Left renal cortex interstitium (tissue), 4 donors: Measurements from ENCODE around the gene BTK. TPM values are rescaled to one million over a fixed set of nuclear protein-coding genes. Genes with fewer than 3 reads are reported as not detected.
"Not testable (repeated sequence)": the region's sequence is repeated elsewhere in the genome, so short reads cannot be mapped to it uniquely, and the experiment has no call there.

Experiments
- DNase-seq, 4 donors: peaks; one replicate each; pipeline ENCODE4 v3.0.0-alpha.2; 2013; ENCODE audit warnings: low read depth in 4 of 4, low spot score in 2 of 4, missing footprints in 1 of 4
- polyA plus RNA-seq, 4 donors: library from polyadenylated mRNA; unstranded; fragments of 120-200 nt; gene quantifications; one replicate each; pipeline ENCODE4 v1.2.1, GENCODE V29; 2013; ENCODE audit not compliant: insufficient read length in 4 of 4

The BTK gene
- polyA plus RNA-seq, 4 donors = 1.8 to 2.8 (median 2.4) TPM

GRCh38 chrX:101348452-101349192 is 37.4 kb downstream of the BTK start, which contains the start of gene TIMM8A:
Gene TIMM8A, minus strand, starts transcription at chrX:101348742. Its CDS starts 78 bp downstream, at chrX:101348664.
- peak; percentile 36 to 52 (median 48) for DNase-seq

- DNase-seq = no peak
Observed at GRCh38 chrX:101347859-101348451, 38.0 kb downstream of the BTK start.

GRCh38 chrX:101337776-101338271 is 48.2 kb downstream of the BTK start:
- no peak for DNase-seq

GRCh38 chrX:101334310-101334709 is 51.7 kb downstream of the BTK start:
- not testable (repeated sequence) for DNase-seq

GRCh38 chrX:101326600-101326999 is 59.4 kb downstream of the BTK start:
- not testable (repeated sequence) for DNase-seq

- DNase-seq = no peak
Observed at GRCh38 chrX:101303790-101304189, 82.2 kb downstream of the BTK start.

Other genes starting within 250 kb of the BTK start
- gene DRP2, start 166.4 kb downstream of the BTK start, polyA plus RNA-seq = 1 to 10 TPM; 1.5 to 2.2 (median 2.2) TPM
- under 1 TPM; 0.28 to 0.84 (median 0.67) TPM for gene TAF7L, start 94.9 kb downstream of the BTK start, polyA plus RNA-seq
- 10 to 100 TPM; 17.9 to 22.4 (median 19.2) TPM for gene TIMM8A, start 37.4 kb downstream of the BTK start, polyA plus RNA-seq
- gene RPL36A, start 4.8 kb upstream of the BTK start, polyA plus RNA-seq = 1,000 to 10,000 TPM in 3 of 4 donors, 100 to 1,000 TPM in 1; 980 to 1,573 (median 1,128) TPM
- 10 to 100 TPM; 29.8 to 38.8 (median 31.8) TPM for gene GLA, start 21.7 kb upstream of the BTK start, polyA plus RNA-seq
- 100 to 1,000 TPM; 106 to 165 (median 136) TPM for gene HNRNPH2, start 22.0 kb upstream of the BTK start, polyA plus RNA-seq
- gene ARMCX4, start 99.3 kb upstream of the BTK start, polyA plus RNA-seq = 10 to 100 TPM; 15.9 to 34.7 (median 25.6) TPM
- gene ARMCX1, start 164.4 kb upstream of the BTK start, polyA plus RNA-seq = 10 to 100 TPM; 42.2 to 50.8 (median 49.7) TPM
- gene ARMCX6, start 231.8 kb upstream of the BTK start, polyA plus RNA-seq = 10 to 100 TPM; 69.9 to 86.2 (median 81.4) TPM
- gene ARMCX3, start 237.0 kb upstream of the BTK start, polyA plus RNA-seq = 100 to 1,000 TPM in 3 of 4 donors, 10 to 100 TPM in 1; 99.9 to 128 (median 112) TPM